Fibroblast of skin of left quadriceps (primary cell): ENCODE data around the gene PSG11.
"Not testable (repeated sequence)": the region's sequence is repeated elsewhere in the genome, so short reads cannot be mapped to it uniquely, and the experiment has no call there.

Source experiments
- DNase-seq, 2 experiments: peaks; one replicate each; pipeline ENCODE4 v3.0.0-alpha.2; 2013; ENCODE audit warnings: low read depth in 2 of 2

The PSG11 gene

DNA sequence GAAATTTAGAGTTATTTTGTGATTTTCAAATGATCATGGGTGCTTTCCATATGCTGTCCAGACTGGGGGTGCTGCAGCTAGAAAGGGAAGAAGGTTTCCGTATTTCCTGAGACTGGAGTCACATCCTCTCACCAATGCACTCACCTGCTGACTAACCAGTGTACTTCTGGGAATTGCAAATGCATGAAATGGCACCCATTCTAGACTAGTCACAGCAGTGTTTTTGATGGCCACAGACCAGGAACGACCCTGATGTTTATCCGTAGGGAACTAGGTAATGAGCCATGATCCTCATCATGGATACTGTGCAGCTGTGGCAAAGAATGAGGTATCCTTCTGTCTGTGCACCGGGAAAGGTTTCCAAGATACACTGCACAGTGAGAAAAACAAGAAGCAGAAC is 37.1 kb downstream of the PSG11 start:
- DNase-seq = not testable (repeated sequence)

DNA sequence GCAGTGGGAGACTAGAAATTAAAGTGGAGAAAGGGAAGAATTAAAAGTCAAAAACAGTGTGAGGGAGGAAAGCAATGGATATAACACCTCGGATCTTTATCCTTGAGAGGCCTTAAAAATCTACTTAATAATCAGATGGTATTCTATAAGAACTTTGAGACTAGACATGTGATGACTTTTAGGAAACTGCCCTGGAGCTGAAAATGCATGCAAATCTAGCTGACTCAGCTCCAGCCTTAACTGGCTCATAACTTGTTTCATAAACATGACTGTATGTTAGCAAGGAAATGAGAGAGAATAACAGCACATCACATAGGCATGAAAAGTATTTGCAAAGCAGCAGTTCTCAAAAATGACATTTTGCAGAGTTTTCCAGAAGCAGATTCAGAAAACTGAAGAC is 38.1 kb downstream of the PSG11 start:
- not testable (repeated sequence) for DNase-seq

DNA sequence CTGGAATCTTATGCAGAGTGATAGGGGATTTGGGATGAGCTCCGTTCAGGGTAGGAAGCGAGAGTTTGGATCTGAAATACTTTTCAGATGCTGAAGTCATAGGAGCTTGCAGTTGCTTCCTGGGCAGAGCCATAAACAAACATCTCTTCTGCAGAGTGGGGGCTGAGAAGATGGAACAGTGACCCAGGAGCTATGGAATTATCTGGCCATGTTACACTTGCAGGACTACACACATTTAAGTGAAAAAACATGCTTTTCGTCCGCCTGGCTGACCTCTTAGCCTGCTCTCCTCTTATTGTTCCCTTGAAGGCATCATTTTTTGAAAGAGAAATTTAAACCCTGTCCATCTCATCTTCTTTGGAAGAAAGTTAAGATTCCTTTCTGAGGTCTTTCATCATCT is 40.7 kb downstream of the PSG11 start:
- DNase-seq = no peak

DNA sequence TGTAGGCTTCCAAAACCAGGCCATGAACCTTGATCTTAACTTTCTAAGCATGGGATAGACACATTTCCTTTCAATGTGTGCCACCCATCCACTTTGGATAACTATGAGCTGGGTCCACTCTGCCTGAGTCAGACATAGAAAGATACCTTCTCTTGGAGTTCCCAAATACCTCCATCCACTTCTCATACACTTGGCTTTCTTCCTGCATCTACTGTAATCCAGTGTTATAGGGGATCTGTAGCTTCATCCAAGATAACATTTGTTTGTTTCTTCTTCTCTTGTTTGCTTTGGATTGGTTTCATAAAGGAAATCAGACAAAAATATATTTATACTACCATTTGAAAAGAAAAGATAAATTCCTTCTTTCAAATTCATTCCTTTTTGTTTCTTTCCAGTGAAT is 44.2 kb downstream of the PSG11 start:
- DNase-seq = not testable (repeated sequence)

DNA sequence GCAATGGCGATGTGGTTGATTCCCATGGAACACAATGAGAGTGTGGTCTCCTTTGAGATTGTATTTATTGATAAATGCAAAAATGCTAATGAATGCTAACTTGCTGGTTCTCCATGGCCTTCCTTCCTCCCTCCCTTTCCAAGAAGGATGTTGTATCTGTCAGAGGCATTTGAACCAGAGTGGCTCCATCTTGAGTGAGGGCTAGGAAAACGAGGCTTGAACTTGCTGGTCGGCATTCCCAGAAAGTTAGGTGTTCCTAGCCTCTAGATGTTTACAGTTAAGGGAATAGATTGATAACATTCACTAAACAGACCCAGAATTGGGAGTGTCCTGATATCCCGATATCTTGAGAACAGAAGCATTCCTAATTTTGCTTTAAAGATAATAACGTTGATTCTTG is 54.8 kb downstream of the PSG11 start:
- not testable (repeated sequence) for DNase-seq

DNA sequence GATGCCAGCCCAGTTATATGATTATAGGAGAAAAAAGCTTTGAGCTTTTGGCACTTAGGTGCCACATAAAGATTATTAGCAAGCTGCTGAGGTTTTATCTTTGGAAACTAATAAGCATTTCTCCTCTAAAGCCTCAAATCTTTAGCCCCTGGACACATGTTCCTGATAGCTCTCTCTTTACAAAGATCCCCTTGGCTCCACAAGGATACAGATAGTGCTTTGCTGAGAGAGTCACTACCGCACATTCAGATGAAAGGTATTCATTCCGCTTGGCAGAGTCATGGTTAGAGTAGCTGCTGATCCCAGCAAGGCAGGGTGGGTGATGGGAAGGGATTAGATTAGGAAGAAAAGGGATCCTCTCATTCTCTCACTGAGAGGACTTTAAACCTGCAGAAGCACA is 61.1 kb downstream of the PSG11 start:
- peak; percentile 6 to 7 for DNase-seq

DNA sequence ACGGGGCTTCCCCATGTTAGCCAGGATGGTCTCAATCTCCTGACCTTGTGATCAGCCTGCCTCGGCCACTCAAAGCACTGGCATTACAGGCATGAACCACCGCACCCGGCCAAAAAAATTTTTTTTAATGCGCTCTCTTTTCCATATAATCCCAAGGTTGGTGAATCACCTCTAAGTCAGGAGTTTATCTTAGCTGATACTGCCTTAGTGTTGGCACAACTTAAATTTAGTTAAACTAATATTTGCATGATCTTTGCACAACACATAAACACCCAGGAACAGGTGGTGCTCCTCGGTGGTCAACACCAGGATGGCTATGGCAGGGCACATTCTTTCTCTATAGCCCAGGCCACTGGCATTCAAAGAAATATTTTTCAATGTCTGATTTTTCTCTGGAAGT is 65.2 kb downstream of the PSG11 start:
- DNase-seq = no peak
